Left renal pelvis (tissue), 4 donors: ENCODE measurements around the gene SPEM1. TPM values are rescaled to one million over a fixed set of nuclear protein-coding genes. Genes with fewer than 3 reads are reported as not detected.

Experiments used
- DNase-seq, 4 donors: peaks; one replicate each; pipeline ENCODE4 v3.0.0-alpha.2; 2013; ENCODE audit warnings: low read depth in 4 of 4, low spot score in 3 of 4
- polyA plus RNA-seq, 4 donors: library from polyadenylated mRNA; unstranded; fragments of 120-200 nt; gene quantifications; one replicate each; pipeline ENCODE4 v1.2.1, GENCODE V29; 2013; ENCODE audit not compliant: insufficient read length in 4 of 4

SPEM1 gene
- not detected for polyA plus RNA-seq

- no peak for DNase-seq
Measured at GRCh38 chr17:7419819-7420610, at the start of gene SPEM1. TSS of gene SPEM1 (plus strand) at chr17:7420324. CDS start at chr17:7420385, 61 bp downstream.

GRCh38 chr17:7370853-7371252, 49.3 kb upstream of the SPEM1 start:
- no peak for DNase-seq

GRCh38 chr17:7374353-7374752, 45.8 kb upstream of the SPEM1 start:
- no peak for DNase-seq

GRCh38 chr17:7379134-7379533, 41.0 kb upstream of the SPEM1 start:
- no peak for DNase-seq

GRCh38 chr17:7380321-7380720, 39.8 kb upstream of the SPEM1 start:
- no peak for DNase-seq

- DNase-seq: no peak
Measured at GRCh38 chr17:7380855-7381683, 39.1 kb upstream of the SPEM1 start, which contains the start of gene TNK1. TSS of gene TNK1 (plus strand) at chr17:7381089. CDS start at chr17:7382927, 1,838 bp downstream.

- no peak for DNase-seq
Measured at GRCh38 chr17:7382901-7383300, 37.2 kb upstream of the SPEM1 start.

- DNase-seq: no peak
Measured at GRCh38 chr17:7383371-7383741, 36.8 kb upstream of the SPEM1 start.

GRCh38 chr17:7383742-7384488, 36.2 kb upstream of the SPEM1 start:
- peak in 1 of 4 donors; percentile 52 for DNase-seq

- DNase-seq: no peak
Measured at GRCh38 chr17:7384489-7385081, 35.5 kb upstream of the SPEM1 start.

GRCh38 chr17:7388856-7389255, 31.3 kb upstream of the SPEM1 start:
- DNase-seq: no peak

GRCh38 chr17:7389924-7390910, 29.9 kb upstream of the SPEM1 start:
- DNase-seq: no peak

- DNase-seq: no peak
Measured at GRCh38 chr17:7391307-7391706, 28.8 kb upstream of the SPEM1 start.

- DNase-seq: no peak
Measured at GRCh38 chr17:7392696-7393612, 27.2 kb upstream of the SPEM1 start.

GRCh38 chr17:7393613-7394451, 26.3 kb upstream of the SPEM1 start:
- no peak for DNase-seq

- DNase-seq: peak in 1 of 4 donors; percentile 66
Measured at GRCh38 chr17:7394452-7395191, 25.5 kb upstream of the SPEM1 start, which contains the start of gene PLSCR3. TSS of gene PLSCR3 (minus strand) at chr17:7394525. CDS start at chr17:7394110, 415 bp downstream.

GRCh38 chr17:7396147-7396546, 24.0 kb upstream of the SPEM1 start:
- no peak for DNase-seq
